ENCODE measurements around the gene XXYLT1. TPM values are rescaled to one million over a fixed set of nuclear protein-coding genes. Genes with fewer than 3 reads are reported as not detected.

Gene XXYLT1
- total and polyA plus RNA-seq, 2 of the 8 experiments (the other 6 are each of a cell fraction or from before 2014, with no cell fraction given): 18.9 to 23.8 TPM

DNA sequence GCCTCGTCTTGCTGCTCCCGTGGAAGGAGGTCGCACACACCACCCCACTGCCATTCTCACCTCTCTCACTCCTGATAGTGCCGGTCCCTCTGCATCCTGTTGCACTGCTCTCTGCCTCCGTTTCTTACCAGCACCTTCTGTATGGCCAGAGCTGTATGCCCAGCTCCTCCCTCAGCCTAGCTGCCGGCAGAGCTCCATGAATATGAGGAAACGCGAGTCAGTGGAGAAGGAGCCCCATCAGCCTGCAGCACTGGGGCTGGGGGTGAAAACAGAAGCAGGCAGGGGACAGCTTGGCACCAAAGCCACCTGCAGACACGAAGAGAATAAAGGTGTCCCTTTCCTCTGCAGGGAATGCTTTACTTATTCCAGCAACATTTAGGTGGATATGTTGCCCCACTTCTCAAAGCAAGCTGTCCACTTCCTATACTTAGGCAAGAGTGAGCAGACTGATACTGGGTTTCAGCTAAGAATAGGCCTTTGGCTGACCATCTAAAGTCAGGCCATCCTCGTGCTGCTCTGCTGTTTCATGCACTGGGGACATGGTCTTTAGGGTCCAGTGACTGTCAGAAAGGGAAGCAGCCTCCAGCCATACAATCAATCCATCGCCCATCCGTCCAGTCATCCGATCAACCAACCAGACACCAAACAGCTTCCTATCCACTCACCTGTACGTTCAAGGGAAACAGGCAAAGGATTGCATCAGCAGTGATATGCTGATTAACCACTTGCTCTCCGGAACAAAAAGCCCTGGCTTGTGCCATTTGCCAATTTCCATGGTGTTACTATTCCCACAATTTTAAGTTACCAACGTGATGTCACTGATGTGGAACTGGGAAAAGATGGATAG lies 222.7 kb downstream of the XXYLT1 start (continued):
- TF ChIP-seq JUN (IDR thresholded peaks at IDR 0.05; ENCODE audit: low read depth, low read length): no peak
- TF ChIP-seq CEBPB (IDR thresholded peaks at IDR 0.05; ENCODE audit: low read depth, low read length): no peak
- no peak for TF ChIP-seq SP4 (IDR thresholded peaks at IDR 0.05; ENCODE audit: low read length)
- no peak for TF ChIP-seq TCF12 (IDR thresholded peaks at IDR 0.05; ENCODE audit: low read depth, low read length)
